Measurements from ENCODE around the gene TMEM143.
"Not testable (repeated sequence)": the region's sequence is repeated elsewhere in the genome, so short reads cannot be mapped to it uniquely, and the experiment has no call there.

Gene TMEM143

GRCh38 chr19:48390188-48391099 lies 26.7 kb upstream of the TMEM143 start:
- DNase-seq: peak; percentile 76

DNA sequence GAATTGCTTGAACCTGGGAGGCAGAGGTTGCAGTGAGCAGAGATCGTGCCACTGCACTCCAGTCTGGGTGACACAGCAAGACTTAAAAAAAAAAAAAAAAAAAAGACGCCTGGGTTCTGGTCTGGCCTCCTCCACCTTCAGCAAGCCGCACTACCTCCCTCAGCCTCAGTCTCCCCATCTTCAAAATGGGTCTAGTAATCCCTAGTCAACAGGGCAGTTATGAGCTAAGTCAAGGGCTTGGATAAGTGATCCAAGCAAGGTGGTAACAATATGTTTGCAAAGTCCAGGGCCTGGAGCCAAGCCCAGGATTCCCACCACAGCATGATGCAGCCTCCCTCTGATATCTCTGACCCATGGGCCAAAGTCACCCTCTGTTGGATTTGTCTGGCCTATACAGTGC lies 23.2 kb upstream of the TMEM143 start:
- no peak for DNase-seq

DNA sequence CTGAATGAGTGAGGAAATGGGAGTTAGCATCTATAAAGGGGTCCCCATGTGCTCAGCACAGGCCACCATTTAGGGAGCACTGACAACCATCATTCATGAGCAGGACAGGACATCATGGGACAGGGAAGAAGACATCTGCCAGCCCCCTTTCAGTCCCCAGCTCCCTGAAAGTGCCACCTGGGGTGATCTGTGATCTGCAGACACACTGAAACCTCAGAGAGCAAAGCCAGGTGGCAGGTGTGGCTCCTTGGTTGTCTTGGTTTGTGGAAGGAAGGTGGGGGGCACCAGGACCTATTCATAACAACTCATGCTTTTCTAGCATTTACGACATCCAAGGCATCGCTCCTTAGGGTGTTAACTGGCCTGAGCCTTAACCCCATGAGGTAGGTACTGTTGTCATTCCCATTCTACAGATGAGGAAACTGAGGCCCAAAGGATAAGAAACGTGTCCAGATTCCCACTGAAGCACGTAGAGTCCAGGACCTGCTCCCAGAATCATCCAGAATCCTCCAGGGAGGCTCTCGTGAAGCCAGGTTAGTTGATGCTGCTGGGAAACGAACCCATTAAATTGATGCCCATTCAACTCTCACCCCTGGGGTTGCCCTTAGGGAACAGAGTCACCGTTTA lies 21.8 kb upstream of the TMEM143 start:
- no peak for DNase-seq

GRCh38 chr19:48382286-48382685 lies 18.5 kb upstream of the TMEM143 start:
- no peak for DNase-seq

GRCh38 chr19:48381178-48381950 lies 17.6 kb upstream of the TMEM143 start:
- no peak for DNase-seq

- DNase-seq: no peak
These were observed 15.3 kb upstream of the TMEM143 start for GRCh38 chr19:48379058-48379457.

- no peak for DNase-seq
These were observed 14.4 kb upstream of the TMEM143 start for GRCh38 chr19:48378194-48378570.

DNA sequence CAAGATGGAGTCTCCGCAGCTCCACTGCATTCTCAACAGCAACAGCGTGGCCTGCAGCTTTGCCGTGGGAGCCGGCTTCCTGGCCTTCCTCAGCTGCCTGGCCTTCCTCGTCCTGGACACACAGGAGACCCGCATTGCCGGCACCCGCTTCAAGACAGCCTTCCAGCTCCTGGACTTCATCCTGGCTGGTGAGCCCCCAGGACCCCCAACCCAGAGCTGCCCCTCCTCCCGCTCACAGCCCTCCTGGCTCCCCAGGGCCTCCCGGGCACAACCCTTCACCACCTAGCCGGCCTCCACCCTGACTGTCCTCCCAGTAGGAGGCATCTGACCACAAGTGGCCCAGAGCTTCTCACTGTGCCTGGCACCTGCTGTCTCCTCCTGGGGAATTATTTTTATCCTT lies 9.8 kb upstream of the TMEM143 start:
- DNase-seq: no peak

DNA sequence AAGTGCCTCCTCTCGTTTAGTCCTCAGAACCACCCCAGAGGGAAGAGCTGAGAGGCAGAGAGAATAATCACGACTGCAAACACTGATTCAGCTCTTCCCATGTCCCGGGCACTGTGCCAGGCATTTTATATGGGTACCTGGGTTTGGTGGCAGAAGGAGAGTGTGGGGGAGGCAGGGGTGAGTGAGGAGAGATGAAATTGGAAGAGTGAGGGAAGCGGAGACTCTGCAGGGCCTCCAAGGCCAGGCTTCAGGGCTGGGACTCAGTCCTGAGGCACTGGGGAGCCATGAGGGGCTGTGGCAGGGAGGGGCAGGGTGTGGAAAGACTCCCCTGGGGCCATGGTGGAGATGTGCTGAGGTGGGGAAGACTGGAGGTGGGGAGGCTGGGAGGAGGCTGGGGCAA lies 9.2 kb upstream of the TMEM143 start:
- DNase-seq: no peak

DNA sequence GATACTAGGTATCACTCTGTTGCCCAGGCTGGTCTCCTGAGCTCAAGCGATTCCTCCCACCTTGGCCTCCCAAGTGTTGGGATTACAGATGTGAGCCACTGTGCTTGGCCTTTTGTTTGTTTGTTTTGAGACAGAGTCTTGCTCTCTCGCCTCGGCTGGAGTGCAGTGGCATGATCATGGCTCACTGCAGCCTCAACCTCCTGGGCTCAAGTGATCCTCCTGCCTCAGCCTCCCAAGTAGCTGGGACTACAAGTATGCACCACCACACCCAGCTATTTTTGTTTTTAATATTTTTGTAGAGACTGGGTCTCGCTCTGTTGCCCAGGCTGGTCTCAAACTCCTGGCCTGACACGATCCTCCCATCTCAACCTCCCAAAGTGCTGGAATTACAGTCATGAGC lies 8.0 kb upstream of the TMEM143 start:
- DNase-seq: not testable (repeated sequence)

DNA sequence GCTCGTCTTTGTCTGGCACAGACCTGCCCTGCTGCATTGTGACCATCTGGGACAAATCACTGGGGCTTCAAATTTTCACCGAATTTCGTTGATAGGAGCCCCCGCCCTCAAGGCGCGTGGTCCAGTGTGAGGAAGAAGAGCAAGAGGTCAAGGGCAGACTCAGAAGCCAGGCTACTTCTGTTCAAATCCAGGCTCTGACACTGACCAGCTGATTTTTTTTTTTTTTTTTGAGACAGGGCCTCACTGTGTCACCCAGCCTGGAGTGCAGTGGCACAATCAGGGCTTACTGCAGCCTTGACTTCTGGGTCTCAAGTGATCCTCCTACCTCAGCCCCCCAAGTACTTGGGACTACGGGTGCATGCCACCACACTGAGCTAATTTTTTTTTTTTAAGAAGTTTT lies 7.6 kb upstream of the TMEM143 start:
- no peak for DNase-seq

GRCh38 chr19:48370955-48371354 lies 7.2 kb upstream of the TMEM143 start:
- DNase-seq: no peak

- DNase-seq: no peak
These were observed 5.2 kb upstream of the TMEM143 start for GRCh38 chr19:48368936-48369335.

GRCh38 chr19:48367855-48368254 lies 4.1 kb upstream of the TMEM143 start:
- DNase-seq: no peak

DNA sequence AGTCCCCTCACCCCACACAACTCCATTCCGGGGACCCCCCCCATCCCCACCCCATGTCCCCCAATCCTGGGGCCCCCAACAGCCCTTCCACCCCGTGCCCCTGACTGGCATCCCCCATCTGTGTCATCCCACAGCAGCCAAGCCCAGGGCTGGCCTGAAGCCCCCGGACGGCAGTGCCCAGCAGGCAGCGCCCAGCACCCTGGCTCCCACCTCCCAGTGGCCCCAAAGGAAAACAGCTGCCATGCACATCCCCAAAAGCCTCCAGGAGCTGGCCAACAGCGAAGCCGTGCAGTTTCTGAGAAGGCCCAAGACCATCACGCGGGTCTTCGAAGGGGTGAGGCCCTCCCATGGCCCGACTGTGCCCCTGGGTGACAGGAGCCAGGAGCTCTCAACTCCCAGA lies 1.9 kb upstream of the TMEM143 start:
- DNase-seq: no peak

- no peak for DNase-seq
These were observed 1.0 kb upstream of the TMEM143 start for GRCh38 chr19:48364598-48365348.

- no peak for DNase-seq
These were observed 285 bp downstream of the TMEM143 start for GRCh38 chr19:48363500-48363809.

DNA sequence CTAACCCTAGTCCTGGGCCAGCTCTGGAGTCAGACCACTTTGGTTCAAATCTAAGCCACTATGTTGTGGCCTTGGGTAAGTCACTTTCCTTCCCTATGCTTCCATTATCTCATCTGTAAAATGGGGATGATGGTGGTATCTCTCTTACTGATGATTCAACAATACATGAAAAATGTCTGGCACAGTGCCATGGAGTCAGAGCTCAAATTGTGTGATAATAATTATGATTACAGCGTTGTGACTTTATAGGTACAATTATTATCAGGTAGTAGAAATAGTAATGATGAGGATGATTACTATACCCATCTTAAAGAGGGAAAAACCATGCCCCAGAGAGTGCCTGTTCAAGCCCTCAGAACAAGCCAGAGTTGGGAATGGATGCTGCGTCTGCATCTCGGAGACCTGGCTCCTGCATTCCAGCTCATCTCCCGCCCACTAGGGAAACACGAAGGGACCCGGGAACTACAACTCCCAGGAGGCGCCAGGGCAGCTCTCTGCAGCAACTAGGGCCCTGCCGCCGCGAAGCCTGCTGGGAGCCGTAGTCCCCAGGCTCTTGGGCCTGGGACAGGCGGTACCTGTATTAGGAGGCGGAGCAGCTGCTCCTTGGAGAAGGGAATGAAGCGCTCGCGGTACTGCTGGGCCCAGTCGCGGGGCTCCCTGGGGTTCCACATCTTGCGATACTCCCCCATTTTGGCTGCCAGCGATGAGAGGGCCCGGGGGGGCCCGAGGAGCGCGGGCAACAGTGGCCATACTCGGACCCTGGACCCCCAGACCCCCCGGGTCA lies 832 bp downstream of the TMEM143 start:
- DNase-seq: peak; percentile 88

DNA sequence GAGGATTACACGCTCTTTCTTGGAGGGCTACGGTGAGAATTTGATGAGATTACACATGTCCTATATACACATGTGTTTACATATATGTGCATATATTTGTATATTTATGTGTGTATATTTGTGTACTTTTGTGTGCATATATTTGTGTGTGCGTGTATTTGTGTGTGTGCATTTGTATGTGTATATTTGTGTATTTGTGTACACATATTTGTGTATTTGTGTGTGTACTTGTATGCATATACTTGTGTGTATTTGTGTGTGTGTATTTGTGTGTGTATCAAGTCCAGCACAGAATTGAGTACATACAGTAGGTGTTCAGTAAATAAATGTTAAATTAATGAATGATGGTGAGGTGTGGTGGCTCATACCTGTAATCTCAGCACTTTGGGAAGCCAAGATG lies 1.8 kb downstream of the TMEM143 start:
- no peak for DNase-seq

DNA sequence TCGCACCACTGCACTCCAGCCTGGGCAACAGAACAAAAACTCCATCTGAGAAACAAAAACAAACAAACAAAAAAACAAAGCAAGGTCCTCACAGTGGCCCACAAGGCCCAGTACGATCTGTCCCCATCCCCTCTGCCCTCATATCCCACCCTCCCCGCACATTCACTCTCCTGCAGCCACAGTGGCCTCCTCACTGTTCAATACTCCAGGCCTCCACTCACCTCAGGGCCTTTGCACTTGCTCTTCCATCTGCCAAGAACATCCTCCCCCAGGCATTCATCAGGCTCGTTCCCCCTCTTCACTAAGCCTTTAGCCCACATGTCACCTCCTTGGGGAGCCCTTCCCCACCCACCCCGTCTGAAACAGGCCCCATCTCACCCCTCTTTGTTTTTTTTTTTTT lies 4.6 kb downstream of the TMEM143 start:
- DNase-seq: no peak

DNA sequence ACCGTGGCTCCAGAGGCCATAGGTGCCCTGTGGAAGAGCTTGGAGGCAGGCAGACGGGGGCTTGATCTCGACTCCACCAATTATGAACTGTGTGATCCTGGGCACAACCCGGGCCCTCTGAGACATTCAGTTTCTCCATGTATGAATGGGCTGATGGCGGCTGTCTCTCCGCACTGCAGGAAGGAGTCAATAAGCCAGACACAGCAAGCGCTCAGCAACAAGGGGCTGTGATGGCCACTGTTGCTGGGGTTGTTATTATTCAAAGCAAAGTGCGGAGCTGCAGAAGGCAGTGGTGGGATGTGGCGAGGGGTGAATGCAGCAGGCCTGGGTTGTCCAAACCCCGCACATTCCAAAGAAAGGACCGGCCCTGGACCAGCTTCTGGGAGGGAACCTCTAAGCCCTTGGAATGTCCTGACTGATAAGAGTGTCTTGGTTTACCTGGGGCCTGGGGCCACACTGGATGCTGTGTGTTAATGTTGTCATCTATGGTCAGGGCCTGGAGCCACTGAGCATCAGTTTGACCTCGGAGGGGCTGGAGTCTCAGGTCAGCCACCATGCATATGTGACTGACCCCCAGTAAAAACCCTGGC lies 8.3 kb downstream of the TMEM143 start:
- no peak for DNase-seq
